ENCODE results near the gene SLC9A8.
"Not testable (repeated sequence)": the region's sequence is repeated elsewhere in the genome, so short reads cannot be mapped to it uniquely, and the experiment has no call there.

The SLC9A8 gene

DNA sequence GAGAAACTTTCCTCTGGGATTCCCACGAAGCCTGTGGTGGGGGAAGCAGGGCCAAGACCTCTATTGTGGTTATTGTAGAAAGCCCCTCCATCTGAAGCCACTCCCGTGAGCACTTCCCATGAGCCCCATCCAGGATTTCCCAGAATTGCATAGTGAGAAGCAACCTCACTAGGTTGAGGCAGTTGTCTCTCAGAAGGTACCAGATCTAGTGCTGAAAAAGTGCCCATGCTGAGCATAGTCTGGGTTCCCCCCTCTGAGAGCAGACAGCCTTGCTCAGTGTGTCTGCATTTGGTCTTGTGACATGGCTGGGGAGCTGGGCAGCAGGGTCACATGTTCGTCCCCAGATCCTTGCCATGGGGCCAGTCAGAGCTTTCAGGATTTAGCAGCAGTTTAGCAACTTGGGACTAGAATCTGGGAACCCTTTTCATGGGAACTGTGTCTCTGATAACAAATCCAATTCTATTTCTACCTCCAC is 38.6 kb downstream of the SLC9A8 start:
- in situ Hi-C loops (cut with HindIII; ENCODE audit: low pct_unique_long_range_greater_than_20kb, low sequenced_read_pairs) = no loop called here
- no peak for DNase-seq (ENCODE audit: low read depth in 1 of 2, low spot score in 1 of 2)
- no peak for TF ChIP-seq JUND (IDR thresholded peaks at IDR 0.05; ENCODE audit: low read depth)

GRCh38 chr20:49851991-49852390 is 39.4 kb downstream of the SLC9A8 start:
- no peak for DNase-seq (ENCODE audit: low read depth in 1 of 2, low spot score in 1 of 2)
- no peak for TF ChIP-seq JUND (IDR thresholded peaks at IDR 0.05; ENCODE audit: low read depth)
- in situ Hi-C loops (cut with HindIII; ENCODE audit: low pct_unique_long_range_greater_than_20kb, low sequenced_read_pairs) = no loop called here

- no peak for DNase-seq (ENCODE audit: low read depth in 1 of 2, low spot score in 1 of 2)
- no peak for TF ChIP-seq JUND (IDR thresholded peaks at IDR 0.05; ENCODE audit: low read depth)
- in situ Hi-C loops (cut with HindIII; ENCODE audit: low pct_unique_long_range_greater_than_20kb, low sequenced_read_pairs) = no loop called here
Observed at GRCh38 chr20:49852522-49853080, 40.0 kb downstream of the SLC9A8 start.

GRCh38 chr20:49853640-49854039 is 41.0 kb downstream of the SLC9A8 start:
- in situ Hi-C loops (cut with HindIII; ENCODE audit: low pct_unique_long_range_greater_than_20kb, low sequenced_read_pairs) = no loop called here
- DNase-seq (ENCODE audit: low read depth in 1 of 2, low spot score in 1 of 2) = no peak

GRCh38 chr20:49854190-49854875 is 41.7 kb downstream of the SLC9A8 start:
- in situ Hi-C loops (cut with HindIII; ENCODE audit: low pct_unique_long_range_greater_than_20kb, low sequenced_read_pairs) = no loop called here
- no peak for TF ChIP-seq JUND (IDR thresholded peaks at IDR 0.05; ENCODE audit: low read depth)
- no peak for DNase-seq (ENCODE audit: low read depth in 1 of 2, low spot score in 1 of 2)

More at GRCh38 chr20:49853640-49854039, 41.0 kb downstream of the SLC9A8 start:
- no peak for TF ChIP-seq JUND (IDR thresholded peaks at IDR 0.05; ENCODE audit: low read depth)

- DNase-seq (ENCODE audit: low read depth in 1 of 2, low spot score in 1 of 2) = no peak
- in situ Hi-C loops (cut with HindIII; ENCODE audit: low pct_unique_long_range_greater_than_20kb, low sequenced_read_pairs) = no loop called here
- no peak for TF ChIP-seq JUND (IDR thresholded peaks at IDR 0.05; ENCODE audit: low read depth)
Observed at GRCh38 chr20:49856904-49857303, 44.3 kb downstream of the SLC9A8 start.

DNA sequence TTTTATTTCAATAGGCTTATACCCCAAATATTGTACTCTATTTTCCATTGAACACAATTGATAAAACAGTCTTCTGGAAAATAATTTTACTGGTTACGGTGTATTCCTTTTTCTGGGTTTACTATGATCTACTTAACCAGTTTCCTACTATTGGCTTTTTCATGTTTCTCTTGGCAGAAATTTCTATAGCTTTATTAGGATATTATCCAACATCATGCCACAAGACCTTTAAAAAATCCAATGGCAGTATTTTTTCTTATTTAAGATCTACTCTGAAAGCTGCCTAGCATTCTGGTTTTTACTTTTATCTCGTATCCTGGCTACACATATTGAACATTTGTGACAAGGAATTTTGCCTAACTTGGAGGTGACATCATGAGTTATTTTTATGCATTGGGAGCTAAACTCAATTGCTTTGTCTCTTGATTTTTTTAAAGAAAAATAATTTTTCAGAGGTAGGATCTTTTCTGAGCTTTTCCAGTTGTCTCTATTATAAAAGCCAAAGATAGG is 45.5 kb downstream of the SLC9A8 start:
- in situ Hi-C loops (cut with HindIII; ENCODE audit: low pct_unique_long_range_greater_than_20kb, low sequenced_read_pairs) = no loop called here
- no peak for DNase-seq (ENCODE audit: low read depth in 1 of 2, low spot score in 1 of 2)
- TF ChIP-seq JUND (IDR thresholded peaks at IDR 0.05; ENCODE audit: low read depth) = no peak

- in situ Hi-C loops (cut with HindIII; ENCODE audit: low pct_unique_long_range_greater_than_20kb, low sequenced_read_pairs) = no loop called here
- TF ChIP-seq JUND (IDR thresholded peaks at IDR 0.05; ENCODE audit: low read depth) = no peak
- no peak for DNase-seq (ENCODE audit: low read depth in 1 of 2, low spot score in 1 of 2)
Observed at GRCh38 chr20:49859011-49859410, 46.4 kb downstream of the SLC9A8 start.

- peak; percentile 59 to 90 for DNase-seq (ENCODE audit: low read depth in 1 of 2, low spot score in 1 of 2)
- in situ Hi-C loops (cut with HindIII; ENCODE audit: low pct_unique_long_range_greater_than_20kb, low sequenced_read_pairs) = no loop called here
- TF ChIP-seq JUND (IDR thresholded peaks at IDR 0.05; ENCODE audit: low read depth) = peak; percentile 90
Observed at GRCh38 chr20:49859807-49860206, 47.2 kb downstream of the SLC9A8 start.

GRCh38 chr20:49861232-49861631 is 48.6 kb downstream of the SLC9A8 start:
- DNase-seq (ENCODE audit: low read depth in 1 of 2, low spot score in 1 of 2); in situ Hi-C loops (cut with HindIII; ENCODE audit: low pct_unique_long_range_greater_than_20kb, low sequenced_read_pairs): not testable (repeated sequence)

DNA sequence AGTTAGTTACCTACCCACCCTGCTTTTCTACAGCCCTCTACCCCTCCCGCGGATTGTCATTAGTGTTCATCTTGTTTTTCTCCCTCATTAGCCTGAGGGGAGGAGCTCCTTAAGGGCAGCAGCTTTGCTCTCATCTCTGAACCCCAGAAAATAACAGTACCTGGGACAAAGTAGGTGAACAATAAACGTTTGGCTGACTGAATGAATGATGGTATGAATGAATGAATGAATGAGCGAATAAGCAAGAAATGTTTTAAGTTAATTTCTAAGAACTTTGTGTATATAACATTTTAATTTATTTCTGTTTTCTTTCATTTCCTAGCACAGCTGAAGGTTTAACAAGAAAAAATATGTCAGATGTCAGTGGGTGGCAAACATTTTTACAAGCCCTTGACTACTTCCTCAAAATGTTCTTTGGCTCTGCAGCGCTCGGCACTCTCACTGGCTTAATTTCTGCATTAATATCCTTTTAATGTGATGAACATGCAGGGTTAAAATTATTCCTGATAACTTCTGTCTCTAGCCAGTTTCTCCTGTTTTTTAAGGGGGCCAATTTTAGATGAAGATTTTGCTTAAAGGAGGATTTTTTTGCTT is 50.1 kb downstream of the SLC9A8 start:
- no peak for DNase-seq (ENCODE audit: low read depth in 1 of 2, low spot score in 1 of 2)
- in situ Hi-C loops (cut with HindIII; ENCODE audit: low pct_unique_long_range_greater_than_20kb, low sequenced_read_pairs) = no loop called here
- TF ChIP-seq JUND (IDR thresholded peaks at IDR 0.05; ENCODE audit: low read depth) = no peak

GRCh38 chr20:49863666-49864065 is 51.0 kb downstream of the SLC9A8 start:
- in situ Hi-C loops (cut with HindIII; ENCODE audit: low pct_unique_long_range_greater_than_20kb, low sequenced_read_pairs) = no loop called here
- DNase-seq (ENCODE audit: low read depth in 1 of 2, low spot score in 1 of 2) = no peak

GRCh38 chr20:49865559-49865958 is 52.9 kb downstream of the SLC9A8 start:
- in situ Hi-C loops (cut with HindIII; ENCODE audit: low pct_unique_long_range_greater_than_20kb, low sequenced_read_pairs) = no loop called here
- DNase-seq (ENCODE audit: low read depth in 1 of 2, low spot score in 1 of 2) = no peak
- TF ChIP-seq JUND (IDR thresholded peaks at IDR 0.05; ENCODE audit: low read depth) = no peak

More at GRCh38 chr20:49863666-49864065, 51.0 kb downstream of the SLC9A8 start:
- TF ChIP-seq JUND (IDR thresholded peaks at IDR 0.05; ENCODE audit: low read depth) = no peak
